HEK293T (cell line): ENCODE measurements around the gene PIEZO2.

Source experiments
- ARNT ChIP-seq: fragments of 450-650 bp; IDR thresholded peaks from 2 replicates; pipeline ENCODE4 v1.6.1; 2017; ENCODE audit warnings: mild to moderate bottlenecking
- FOXM1 ChIP-seq: fragments of 450-650 bp; IDR thresholded peaks from 2 replicates; pipeline ENCODE4 v1.6.1; 2017; ENCODE audit warnings: mild to moderate bottlenecking, borderline replicate concordance
- HDGF ChIP-seq: fragments of 450-650 bp; IDR thresholded peaks from 2 replicates; pipeline ENCODE4 v1.6.1; 2017; ENCODE audit warnings: antibody characterized with exemption, borderline replicate concordance
- TF ChIP-seq, protein P1 (sequence below): fragments of 450-650 bp; IDR thresholded peaks from 2 replicates; pipeline ENCODE4 v1.6.1; 2016

DNA sequence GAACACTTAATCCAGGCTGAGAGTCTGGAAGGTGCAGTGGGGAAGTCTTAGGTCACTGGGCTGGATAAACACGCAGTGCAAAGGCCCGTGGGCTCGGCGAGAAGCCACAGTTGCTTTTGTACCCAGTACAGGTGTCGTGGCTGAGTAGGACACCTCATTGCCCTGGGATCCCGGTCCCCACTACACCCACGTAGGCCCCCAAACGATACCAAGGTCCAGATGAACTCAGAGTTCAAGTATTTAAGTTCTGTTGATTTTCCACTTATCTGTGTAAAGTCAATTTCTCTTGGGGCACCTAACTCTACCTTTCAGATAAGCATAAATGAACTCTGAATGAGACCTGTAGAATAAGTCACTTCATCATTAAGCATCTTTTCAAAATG lies 302.0 kb downstream of the PIEZO2 start:
- TF ChIP-seq FOXM1 (no peak), ARNT (no peak), HDGF (no peak)
- TF ChIP-seq, protein P1, sequence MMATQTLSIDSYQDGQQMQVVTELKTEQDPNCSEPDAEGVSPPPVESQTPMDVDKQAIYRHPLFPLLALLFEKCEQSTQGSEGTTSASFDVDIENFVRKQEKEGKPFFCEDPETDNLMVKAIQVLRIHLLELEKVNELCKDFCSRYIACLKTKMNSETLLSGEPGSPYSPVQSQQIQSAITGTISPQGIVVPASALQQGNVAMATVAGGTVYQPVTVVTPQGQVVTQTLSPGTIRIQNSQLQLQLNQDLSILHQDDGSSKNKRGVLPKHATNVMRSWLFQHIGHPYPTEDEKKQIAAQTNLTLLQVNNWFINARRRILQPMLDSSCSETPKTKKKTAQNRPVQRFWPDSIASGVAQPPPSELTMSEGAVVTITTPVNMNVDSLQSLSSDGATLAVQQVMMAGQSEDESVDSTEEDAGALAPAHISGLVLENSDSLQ = no peak
